GM19238 (cell line): ENCODE results near the gene ERBB3.
A peak's percentile ranks its signal among the peaks of the same experiment; 100 is the strongest.
"Not testable (repeated sequence)": the region's sequence is repeated elsewhere in the genome, so short reads cannot be mapped to it uniquely, and the experiment has no call there.

Source experiments
- DNase-seq: peaks from one replicate; pipeline ENCODE4 v3.0.0; 2011; ENCODE audit warnings: low spot score; ENCODE audit not compliant: insufficient read length

Gene ERBB3

GRCh38 chr12:56079723-56080555, at the start of gene ERBB3:
TSS of gene ERBB3 (plus strand) at chr12:56080165. CDS start at chr12:56080301, 136 bp downstream.
- DNase-seq, result peak; percentile 33

GRCh38 chr12:56031987-56032386, 48.0 kb upstream of the ERBB3 start:
- DNase-seq, result no peak

GRCh38 chr12:56034586-56035332, 45.2 kb upstream of the ERBB3 start:
- DNase-seq, result no peak

- no peak for DNase-seq
These were observed 42.8 kb upstream of the ERBB3 start for GRCh38 chr12:56037161-56037560.

GRCh38 chr12:56038022-56038655, 41.8 kb upstream of the ERBB3 start:
- no peak for DNase-seq

GRCh38 chr12:56040151-56040550, 39.8 kb upstream of the ERBB3 start:
- DNase-seq, result no peak

GRCh38 chr12:56040963-56041551, 38.9 kb upstream of the ERBB3 start:
- DNase-seq, result no peak

GRCh38 chr12:56041552-56042429, 38.2 kb upstream of the ERBB3 start, which contains the start of gene RPS26:
TSS of gene RPS26 (plus strand) at chr12:56041918. CDS start at chr12:56042167, 249 bp downstream.
- peak; percentile 69 for DNase-seq

GRCh38 chr12:56042430-56042813, 37.5 kb upstream of the ERBB3 start:
- DNase-seq, result not testable (repeated sequence)

GRCh38 chr12:56042843-56043242, 37.1 kb upstream of the ERBB3 start:
- DNase-seq, result no peak

GRCh38 chr12:56046027-56046780, 33.8 kb upstream of the ERBB3 start:
- no peak for DNase-seq

GRCh38 chr12:56053407-56053893, 26.5 kb upstream of the ERBB3 start:
- DNase-seq, result no peak

DNA sequence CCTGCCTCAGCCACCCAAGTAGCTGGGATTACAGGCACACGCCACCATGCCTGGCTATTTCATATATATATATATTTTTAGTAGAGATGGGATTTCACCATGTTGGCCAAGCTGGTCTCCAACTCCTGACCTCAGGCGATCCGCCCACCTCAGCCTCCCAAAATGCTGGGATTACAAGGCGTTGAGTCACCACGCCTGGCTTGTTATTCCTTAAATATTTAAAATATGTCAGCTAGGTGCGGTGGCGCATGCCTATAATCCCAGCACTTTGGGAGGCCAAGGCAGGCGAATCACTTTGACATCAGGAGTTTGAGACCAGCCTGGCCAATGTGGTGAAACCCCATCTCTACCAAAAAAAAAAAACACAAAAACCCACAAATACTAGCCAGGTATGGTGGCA, 20.0 kb upstream of the ERBB3 start:
- DNase-seq, result not testable (repeated sequence)

DNA sequence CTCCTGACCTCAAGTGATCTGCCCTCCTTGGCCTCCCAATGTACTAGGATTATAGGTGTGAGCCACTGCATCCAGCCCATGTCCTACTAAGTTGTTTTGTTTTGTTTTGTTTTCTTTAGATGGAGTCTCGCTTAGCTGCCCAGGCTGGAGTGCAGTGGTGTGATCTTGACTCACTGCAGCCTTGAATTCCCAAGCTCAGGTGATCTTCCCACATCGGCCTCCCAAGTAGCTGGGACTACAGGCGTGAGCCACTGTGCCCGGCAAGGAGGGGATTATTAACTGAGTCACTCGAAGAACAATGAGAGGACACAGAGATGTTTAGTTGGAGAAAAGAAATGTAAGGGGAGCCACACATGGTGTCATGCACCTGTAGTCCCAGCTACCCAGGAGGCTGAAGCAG, 18.0 kb upstream of the ERBB3 start:
- no peak for DNase-seq

- DNase-seq, result no peak
These were observed 17.0 kb upstream of the ERBB3 start for GRCh38 chr12:56062996-56063395.

DNA sequence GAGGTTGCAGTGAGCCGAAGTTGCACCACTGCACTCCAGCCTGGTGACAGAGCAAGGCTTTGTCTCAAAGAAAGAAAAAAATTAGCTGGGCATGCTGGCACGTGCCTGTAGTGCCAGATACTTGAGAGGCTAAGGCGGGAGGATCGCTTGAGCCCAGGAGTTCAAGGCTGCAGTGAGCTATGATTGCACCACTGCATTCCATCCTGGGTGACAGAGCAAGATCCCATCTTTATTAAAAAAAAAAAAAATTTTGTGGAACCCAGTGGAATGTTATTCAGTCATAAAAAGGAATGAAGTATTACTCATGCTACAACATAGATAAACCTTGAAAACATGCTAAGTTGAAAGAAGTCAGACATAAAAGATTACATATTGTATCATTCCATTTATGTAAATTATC, 8.3 kb upstream of the ERBB3 start:
- no peak for DNase-seq

- DNase-seq, result no peak
These were observed 5.6 kb upstream of the ERBB3 start for GRCh38 chr12:56074396-56074795.

- DNase-seq, result not testable (repeated sequence)
These were observed 2.0 kb upstream of the ERBB3 start for GRCh38 chr12:56077966-56078365.

GRCh38 chr12:56078427-56078826, 1.5 kb upstream of the ERBB3 start:
- DNase-seq, result no peak
